IPS DF 19.7 (cell line): ENCODE data around the gene TMEM163.
A peak's percentile ranks its signal among the peaks of the same experiment; 100 is the strongest.
"Not testable (repeated sequence)": the region's sequence is repeated elsewhere in the genome, so short reads cannot be mapped to it uniquely, and the experiment has no call there.

Source experiments
- DNase-seq: peaks from one replicate; pipeline ENCODE4 v3.0.0-alpha.2; 2013; ENCODE audit warnings: low read depth, low spot score

TMEM163 gene

GRCh38 chr2:134718817-134719814 lies at the start of gene TMEM163:
Gene TMEM163 (minus strand): TSS chr2:134719000.
- no peak for DNase-seq

- DNase-seq: no peak
Measured at GRCh38 chr2:134766583-134766982, 47.8 kb upstream of the TMEM163 start.

- no peak for DNase-seq
Measured at GRCh38 chr2:134765987-134766386, 47.2 kb upstream of the TMEM163 start.

GRCh38 chr2:134764164-134764563 lies 45.4 kb upstream of the TMEM163 start:
- DNase-seq: no peak

- no peak for DNase-seq
Measured at GRCh38 chr2:134763164-134763710, 44.4 kb upstream of the TMEM163 start.

GRCh38 chr2:134762508-134762907 lies 43.7 kb upstream of the TMEM163 start:
- no peak for DNase-seq

- DNase-seq: no peak
Measured at GRCh38 chr2:134760385-134760784, 41.6 kb upstream of the TMEM163 start.

DNA sequence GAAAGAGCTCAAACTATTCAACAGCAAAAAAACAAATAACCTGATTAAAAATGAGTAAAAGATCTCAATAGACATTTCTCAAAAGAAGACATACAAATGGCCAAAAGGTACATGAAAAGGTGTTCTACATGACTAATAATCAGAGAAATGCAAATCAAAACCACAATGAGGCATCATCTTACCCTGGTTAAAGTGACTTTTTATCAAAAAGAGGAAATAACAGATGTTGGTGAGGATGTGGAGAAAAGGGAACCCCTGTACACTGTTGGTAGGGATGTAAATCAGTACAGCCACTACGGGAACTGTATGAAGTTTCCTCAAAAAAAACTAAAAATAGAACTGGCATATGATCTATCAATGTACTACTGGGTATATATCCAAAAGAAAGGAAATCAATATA lies 39.8 kb upstream of the TMEM163 start:
- DNase-seq: no peak

GRCh38 chr2:134751981-134752380 lies 33.2 kb upstream of the TMEM163 start:
- not testable (repeated sequence) for DNase-seq

DNA sequence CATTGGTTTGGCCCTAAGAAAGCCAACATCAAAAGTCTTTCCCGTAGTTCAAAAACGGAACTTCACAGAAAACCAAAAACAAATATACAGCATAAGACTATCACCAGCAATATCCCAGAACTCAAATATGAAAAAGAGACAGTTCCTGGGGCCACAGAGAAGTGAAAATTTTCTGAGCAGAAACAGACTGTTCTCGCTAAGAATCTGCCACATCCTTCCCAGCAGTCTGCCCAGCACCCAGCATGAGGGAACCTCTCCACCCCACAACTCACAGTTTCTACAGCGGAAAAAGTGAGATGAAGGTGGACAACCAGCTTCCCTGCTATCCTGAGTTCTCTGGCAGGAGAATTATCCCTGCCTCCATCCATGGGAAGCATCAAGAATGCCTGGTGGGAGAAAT lies 26.7 kb upstream of the TMEM163 start:
- no peak for DNase-seq

- DNase-seq: no peak
Measured at GRCh38 chr2:134745023-134745422, 26.2 kb upstream of the TMEM163 start.

GRCh38 chr2:134739879-134740301 lies 21.1 kb upstream of the TMEM163 start:
- DNase-seq: no peak

DNA sequence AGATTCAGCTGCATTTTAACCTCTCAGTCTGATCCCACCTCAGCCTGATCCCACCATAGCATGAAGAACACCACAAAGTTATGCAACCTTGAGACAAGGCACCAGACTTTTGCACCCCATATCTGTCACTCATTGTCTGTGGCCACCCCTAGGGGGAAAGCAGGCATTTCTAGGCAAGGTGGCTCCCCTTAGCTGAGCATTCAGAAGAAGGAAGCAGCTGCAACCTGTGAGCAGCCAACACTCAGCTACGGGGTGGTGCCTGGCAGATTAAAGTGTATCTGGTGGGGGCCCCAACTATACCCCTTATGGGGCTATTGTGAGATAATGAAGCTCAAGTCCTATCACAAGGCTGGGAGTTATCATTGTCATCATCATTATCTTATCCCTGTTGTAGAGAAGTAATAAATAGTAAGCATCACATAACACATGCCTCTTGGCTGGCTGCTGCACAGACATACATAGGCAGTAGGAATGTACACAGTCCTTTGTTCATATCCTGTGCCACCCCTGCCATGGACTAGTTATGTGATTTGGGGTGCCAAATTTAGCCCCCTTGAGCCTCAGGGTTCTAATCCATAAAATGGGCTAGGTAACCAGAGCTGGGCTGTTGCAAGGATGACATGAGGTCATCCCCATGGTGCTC lies 20.6 kb upstream of the TMEM163 start:
- no peak for DNase-seq

DNA sequence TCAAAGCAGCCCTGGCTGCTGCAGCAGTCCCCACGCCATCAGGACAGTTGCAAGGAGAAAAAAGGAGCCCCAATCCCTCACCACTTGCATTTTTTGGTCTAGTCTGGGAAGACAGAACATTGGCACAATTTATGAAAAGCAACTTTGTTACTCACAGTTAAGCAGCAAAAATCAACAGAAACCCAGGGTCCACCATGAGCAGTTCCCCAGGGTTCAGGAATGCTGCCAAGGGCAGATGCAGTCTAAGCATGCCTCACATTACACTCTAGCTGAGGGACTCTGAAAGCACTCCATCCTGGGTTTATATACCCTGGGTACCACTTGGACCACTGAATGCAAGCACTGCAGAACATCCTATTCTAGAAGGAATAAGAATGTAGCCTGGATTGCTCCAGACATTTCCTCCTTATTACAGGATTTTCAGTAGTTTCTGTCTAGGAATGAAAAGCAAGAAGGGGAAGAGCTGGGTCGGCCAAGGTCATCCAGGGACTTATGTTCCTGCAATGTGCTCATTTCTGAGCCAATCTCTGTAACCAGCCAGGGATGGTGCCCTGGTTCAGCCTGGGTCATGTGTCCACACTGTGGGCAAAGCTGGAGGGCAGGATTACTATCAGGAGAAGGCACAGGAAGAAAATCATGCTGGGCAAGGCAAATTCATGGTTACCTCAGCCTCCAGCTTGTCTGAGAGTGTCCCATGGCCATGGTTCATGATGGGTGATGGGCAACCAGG lies 19.5 kb upstream of the TMEM163 start:
- no peak for DNase-seq

GRCh38 chr2:134737671-134738070 lies 18.9 kb upstream of the TMEM163 start:
- DNase-seq: no peak

DNA sequence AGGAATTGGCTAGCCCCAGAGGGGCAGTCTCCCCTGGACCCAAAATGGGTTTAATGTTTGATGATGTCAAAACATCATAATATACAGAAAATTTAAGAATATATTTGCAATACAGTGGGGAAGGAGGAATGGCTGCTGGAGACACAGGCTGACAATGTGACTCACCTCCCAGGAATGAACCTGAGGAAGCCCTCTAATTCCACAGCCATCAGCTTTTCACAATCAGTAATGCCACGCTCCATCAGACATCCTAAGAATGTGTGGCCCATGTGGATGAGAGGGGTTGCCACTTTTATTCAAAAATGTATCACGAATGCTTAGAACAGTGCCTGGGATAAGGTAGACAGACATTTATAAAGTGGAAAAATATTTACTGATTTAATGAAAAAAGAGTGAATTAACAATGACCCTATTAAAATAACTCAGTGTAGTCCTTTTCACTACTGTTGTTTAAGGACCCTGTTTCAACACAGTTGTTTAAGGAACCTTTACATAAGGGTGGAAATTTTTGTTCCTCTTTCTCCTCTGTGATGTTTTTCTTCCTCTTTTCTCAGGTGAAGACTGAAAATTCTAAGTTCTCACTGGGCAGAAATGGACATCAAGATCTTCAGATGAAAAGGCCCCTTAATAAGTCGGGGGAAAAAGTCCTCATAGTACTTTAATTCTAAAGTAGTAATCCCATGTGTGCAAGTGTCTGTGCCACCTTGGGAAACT lies 17.5 kb upstream of the TMEM163 start:
- peak; percentile 48 for DNase-seq

DNA sequence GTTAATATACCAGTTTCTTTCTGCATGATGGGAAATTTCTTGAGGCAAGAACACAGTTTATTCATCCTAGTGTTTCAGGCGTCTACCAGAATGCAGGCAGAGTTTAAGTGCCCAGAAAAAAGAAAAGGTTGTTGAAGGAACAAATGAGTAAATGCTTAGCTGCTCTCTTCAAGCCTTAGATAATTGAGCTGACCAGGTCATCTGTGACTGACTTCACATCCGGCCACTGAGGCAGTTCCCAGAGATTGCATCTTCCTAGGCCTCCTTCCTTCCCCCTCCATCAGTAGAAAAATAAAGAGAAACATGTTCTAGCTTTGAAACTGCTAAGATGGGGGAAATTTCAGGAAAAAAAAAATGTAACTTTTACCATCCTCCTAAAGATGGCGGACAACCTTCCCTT lies 9.4 kb upstream of the TMEM163 start:
- no peak for DNase-seq

- DNase-seq: no peak
Measured at GRCh38 chr2:134727385-134727784, 8.6 kb upstream of the TMEM163 start.

- no peak for DNase-seq
Measured at GRCh38 chr2:134726645-134727044, 7.8 kb upstream of the TMEM163 start.

DNA sequence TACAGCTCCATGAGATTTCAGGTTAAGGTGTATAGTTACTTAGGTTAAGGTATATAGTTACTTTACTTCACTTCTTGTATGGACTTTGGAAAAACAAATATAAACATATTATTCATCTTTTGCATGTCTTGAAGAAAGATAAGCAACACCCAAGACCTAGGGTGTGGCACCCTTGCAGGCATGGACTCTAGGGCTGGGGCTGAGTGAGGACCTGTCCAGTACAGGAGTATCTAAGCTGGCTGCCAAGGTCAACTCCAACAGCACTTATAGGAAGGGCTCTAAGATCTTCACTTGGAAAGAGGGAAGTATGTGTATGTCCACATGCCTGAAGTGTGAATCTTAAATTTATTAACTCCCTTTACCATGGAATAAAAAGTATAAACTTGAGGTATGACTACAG lies 7.1 kb upstream of the TMEM163 start:
- no peak for DNase-seq

DNA sequence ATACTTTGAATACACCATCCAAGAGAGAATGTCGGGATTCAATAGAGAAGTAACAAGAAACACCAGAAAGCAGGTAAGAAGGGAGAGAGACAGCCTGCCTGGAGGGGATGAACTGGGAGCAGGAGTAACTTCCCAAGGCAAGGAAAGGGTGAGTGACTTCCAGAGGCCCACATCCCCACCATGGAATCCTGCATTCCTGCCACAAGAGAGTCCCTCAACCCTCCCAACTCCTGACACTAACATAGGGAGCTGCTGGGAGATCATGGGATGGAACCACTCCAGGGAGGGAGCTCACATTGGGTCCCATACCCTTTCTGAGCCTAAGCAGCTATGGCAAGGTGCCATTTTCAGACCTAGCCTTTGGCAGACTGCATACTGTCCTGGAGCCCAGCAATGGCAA lies 5.5 kb upstream of the TMEM163 start:
- no peak for DNase-seq
